Vagina (tissue), 2 donors: Measurements from ENCODE around the gene HYAL1. TPM values are rescaled to one million over a fixed set of nuclear protein-coding genes. Genes with fewer than 3 reads are reported as not detected.

Experiments
- DNase-seq, 2 donors: peaks; one replicate each; pipeline ENCODE4 v3.0.0-alpha.2; 2017; ENCODE audit errors: extremely low spot score in 2 of 2
- H3K27ac ChIP-seq: fragments of 200-600 bp; sonication (generic); one replicate; pipeline ENCODE4 v1.5.1; 2019
- H3K27me3 ChIP-seq: fragments of 200-600 bp; sonication (generic); one replicate; pipeline ENCODE4 v1.5.1; 2019
- H3K36me3 ChIP-seq, 2 donors: fragments of 200-600 bp; sonication (generic); one replicate each; pipeline ENCODE4 v1.5.1; 2017 to 2019
- H3K4me1 ChIP-seq: fragments of 200-600 bp; sonication (generic); one replicate; pipeline ENCODE4 v1.5.1; 2019
- H3K4me3 ChIP-seq, 2 donors: fragments of 200-600 bp; sonication (generic); 1 replicate in 1 of 2; 2 replicates in 1 of 2; pipeline ENCODE4 v1.5.1; 2016 to 2019
- H3K9me3 ChIP-seq: fragments of 200-600 bp; sonication (generic); one replicate; pipeline ENCODE4 v1.5.1; 2019
- CTCF ChIP-seq, 3 experiments: fragments of 450-650 bp in 2 of 3; fragments of 200-600 bp in 1 of 3; sonication (generic) in 1 of 3; IDR thresholded peaks; one replicate each; pipeline ENCODE4 v1.5.1; 2017 to 2019; ENCODE audit warnings: antibody characterized with exemption in 3 of 3, mild to moderate bottlenecking in 2 of 3, moderate library complexity in 2 of 3
- POLR2A ChIP-seq, 2 donors: fragments of 450-650 bp; IDR thresholded peaks; one replicate each; pipeline ENCODE4 v1.6.1; 2017; ENCODE audit warnings: antibody characterized with exemption in 2 of 2, mild to moderate bottlenecking in 2 of 2, moderate library complexity in 2 of 2
- POLR2AphosphoS5 ChIP-seq, 2 donors: sonication (generic); formaldehyde crosslinking; IDR thresholded peaks; one replicate each; pipeline ENCODE4 v1.9.0; 2017; ENCODE audit warnings: antibody characterized with exemption in 2 of 2, mild to moderate bottlenecking in 2 of 2, low read depth in 1 of 2; ENCODE audit not compliant: insufficient read depth in 1 of 2
- intact Hi-C: fragments of 100-400 bp; cut with DNase I; formaldehyde crosslinking; loops from one replicate; pipeline ENCODE4 v1.15.1; 2023
- total RNA-seq: library from RNA; depleted of rRNA; stranded (reverse); fragments of >200 nt; gene quantifications from one replicate; pipeline ENCODE4 v1.2.3, GENCODE V29; 2016

Gene HYAL1, protein sequence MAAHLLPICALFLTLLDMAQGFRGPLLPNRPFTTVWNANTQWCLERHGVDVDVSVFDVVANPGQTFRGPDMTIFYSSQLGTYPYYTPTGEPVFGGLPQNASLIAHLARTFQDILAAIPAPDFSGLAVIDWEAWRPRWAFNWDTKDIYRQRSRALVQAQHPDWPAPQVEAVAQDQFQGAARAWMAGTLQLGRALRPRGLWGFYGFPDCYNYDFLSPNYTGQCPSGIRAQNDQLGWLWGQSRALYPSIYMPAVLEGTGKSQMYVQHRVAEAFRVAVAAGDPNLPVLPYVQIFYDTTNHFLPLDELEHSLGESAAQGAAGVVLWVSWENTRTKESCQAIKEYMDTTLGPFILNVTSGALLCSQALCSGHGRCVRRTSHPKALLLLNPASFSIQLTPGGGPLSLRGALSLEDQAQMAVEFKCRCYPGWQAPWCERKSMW
- 17.7 TPM for total RNA-seq

- Histone ChIP-seq H3K36me3 (no peaks in the 10 kb centered on the region), H3K9me3 (no peaks in the 10 kb centered on the region), H3K4me1 (peaks cover 46% of the 10 kb centered on the region), H3K4me3 (peak within 1 kb of the TSS; percentile 6 to 25), H3K27ac (peak within 1 kb of the TSS; percentile 91), H3K27me3 (no peaks in the 10 kb centered on the region)
- TF ChIP-seq POLR2A (IDR thresholded peaks at IDR 0.05) (no peak), POLR2AphosphoS5 (IDR thresholded peaks at IDR 0.05; ENCODE audit: insufficient read depth in 1 of 2, low read depth in 1 of 2) (peak; percentile 47 to 75)
- DNase-seq: peak in 1 of 2 donors; percentile 89
- intact Hi-C loops: no loop called here
These were observed at the start of gene HYAL1 for GRCh38 chr3:50303013-50303815. Gene HYAL1 (minus strand): TSS chr3:50303574. CDS start chr3:50302956, 618 bp downstream.

GRCh38 chr3:50352781-50353180 lies 49.4 kb upstream of the HYAL1 start:
- TF ChIP-seq POLR2AphosphoS5 (IDR thresholded peaks at IDR 0.05; ENCODE audit: insufficient read depth in 1 of 2, low read depth in 1 of 2): no peak
- TF ChIP-seq CTCF (IDR thresholded peaks at IDR 0.05): no peak
- no peak for TF ChIP-seq POLR2A (IDR thresholded peaks at IDR 0.05)
- peaks cover 0 to 31% of the 10 kb centered on the region in 2 donors for H3K36me3 ChIP-seq
- no peaks in the 10 kb centered on the region for H3K9me3 ChIP-seq
- peaks cover 58% of the 10 kb centered on the region for H3K4me1 ChIP-seq
- DNase-seq: no peak
- no peak overlapping the region for H3K27ac ChIP-seq
- H3K4me3 ChIP-seq: no peak overlapping the region
- intact Hi-C loops: no loop called here
- no peaks in the 10 kb centered on the region for H3K27me3 ChIP-seq

GRCh38 chr3:50351323-50351697 lies 47.9 kb upstream of the HYAL1 start:
- Histone ChIP-seq H3K27me3 (no peaks in the 10 kb centered on the region), H3K4me3 (peak overlapping the region; percentile 59 to 60), H3K9me3 (no peaks in the 10 kb centered on the region), H3K27ac (peak overlapping the region; percentile 90), H3K36me3 (peaks cover 0 to 31% of the 10 kb centered on the region in 2 donors), H3K4me1 (peaks cover 43% of the 10 kb centered on the region)
- no peak for DNase-seq
- TF ChIP-seq CTCF (IDR thresholded peaks at IDR 0.05) (no peak), POLR2A (IDR thresholded peaks at IDR 0.05) (no peak), POLR2AphosphoS5 (IDR thresholded peaks at IDR 0.05; ENCODE audit: insufficient read depth in 1 of 2, low read depth in 1 of 2) (no peak)
- intact Hi-C loops: no loop called here

DNA sequence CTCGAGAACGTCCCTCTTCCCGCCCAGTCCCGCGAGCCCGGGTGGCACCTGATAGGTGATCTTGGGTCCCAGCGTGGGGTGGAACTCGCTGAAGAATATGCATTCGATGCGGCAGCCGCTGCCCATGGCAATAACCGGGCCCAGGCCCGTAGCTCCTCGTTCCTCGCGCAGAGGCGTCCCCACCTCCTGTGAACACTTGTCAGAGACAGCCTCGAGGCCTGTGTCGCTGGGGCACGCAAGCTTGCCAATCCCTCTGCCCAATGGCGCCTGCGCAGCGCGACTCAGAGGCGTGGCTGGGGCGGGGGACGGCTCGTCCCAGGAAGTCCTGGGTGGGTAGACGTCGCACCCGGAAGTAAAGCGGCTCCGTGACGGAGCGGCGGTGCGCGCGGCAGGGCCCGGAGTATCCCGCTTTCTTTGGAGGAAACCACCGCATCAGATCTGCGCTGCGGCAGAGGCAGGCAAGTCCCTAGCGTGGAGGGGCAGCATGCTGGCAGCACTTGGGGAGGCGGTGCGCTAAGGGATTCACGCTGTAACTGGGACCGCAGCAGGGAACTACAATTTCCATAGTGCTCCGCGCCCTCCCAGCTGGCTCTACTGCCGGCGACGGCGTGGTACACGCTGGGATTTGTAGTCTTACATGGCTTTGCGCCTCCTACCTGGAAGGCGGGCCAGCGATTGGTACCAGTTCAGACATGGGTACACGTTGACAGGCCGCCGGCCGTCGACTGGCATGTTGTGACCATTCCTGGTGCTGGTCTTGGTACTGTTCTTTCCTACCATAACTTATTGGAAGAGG lies 47.4 kb upstream of the HYAL1 start, which contains the start of the genes CYB561D2 and NPRL2:
Gene CYB561D2, plus strand, starts transcription at position 336 of the 796 bp plus-strand sequence. CDS start 572 bp downstream, outside the sequence.
Gene NPRL2, minus strand, starts transcription at position 249 of the 796 bp plus-strand sequence. Its CDS starts 123 bp downstream, at position 126.
- intact Hi-C loops: no loop called here
- Histone ChIP-seq H3K4me3 (peak within 1 kb of the TSS; percentile 59 to 60), H3K4me1 (peaks cover 43% of the 10 kb centered on the region), H3K36me3 (peaks cover 0 to 31% of the 10 kb centered on the region in 2 donors), H3K27me3 (no peaks in the 10 kb centered on the region), H3K9me3 (no peaks in the 10 kb centered on the region), H3K27ac (peak within 1 kb of the TSS; percentile 90)
- DNase-seq: peak; percentile 97 to 99
- TF ChIP-seq POLR2AphosphoS5 (IDR thresholded peaks at IDR 0.05; ENCODE audit: insufficient read depth in 1 of 2, low read depth in 1 of 2): peak; percentile 97
- TF ChIP-seq CTCF (IDR thresholded peaks at IDR 0.05): no peak
- peak in 1 of 2 donors; percentile 64 for TF ChIP-seq POLR2A (IDR thresholded peaks at IDR 0.05)

GRCh38 chr3:50350213-50350526 lies 46.8 kb upstream of the HYAL1 start:
- Histone ChIP-seq H3K27me3 (no peaks in the 10 kb centered on the region), H3K36me3 (peaks cover 0 to 27% of the 10 kb centered on the region in 2 donors), H3K9me3 (no peaks in the 10 kb centered on the region), H3K27ac (peak overlapping the region; percentile 90), H3K4me1 (peaks cover 43% of the 10 kb centered on the region), H3K4me3 (peak overlapping the region; percentile 59 to 60)
- no peak for DNase-seq
- intact Hi-C loops: no loop called here
- TF ChIP-seq POLR2A (IDR thresholded peaks at IDR 0.05) (no peak), CTCF (IDR thresholded peaks at IDR 0.05) (no peak), POLR2AphosphoS5 (IDR thresholded peaks at IDR 0.05; ENCODE audit: insufficient read depth in 1 of 2, low read depth in 1 of 2) (no peak)
